SJCRH30 (cell line): ENCODE data around the gene FEM1B. TPM values are rescaled to one million over a fixed set of nuclear protein-coding genes. Genes with fewer than 3 reads are reported as not detected.

ENCODE experiments used
- DNase-seq, 2 experiments: peaks; one replicate each; pipeline ENCODE4 v3.0.0-alpha.2; 2015 to 2020
- H3K27ac ChIP-seq: fragments of 250-450 bp; sonication (Bioruptor Pico); 2 replicates; pipeline ENCODE4 v1.5.1; 2020; ENCODE audit warnings: mild to moderate bottlenecking, moderate library complexity
- H3K27me3 ChIP-seq: fragments of 250-450 bp; sonication (Bioruptor Pico); 2 replicates; pipeline ENCODE4 v1.5.1; 2020; ENCODE audit warnings: mild to moderate bottlenecking, moderate library complexity
- H3K36me3 ChIP-seq: fragments of 250-450 bp; sonication (Bioruptor Pico); 2 replicates; pipeline ENCODE4 v1.5.1; 2020; ENCODE audit warnings: mild to moderate bottlenecking, moderate library complexity
- H3K4me1 ChIP-seq: fragments of 250-450 bp; sonication (Bioruptor Pico); 2 replicates; pipeline ENCODE4 v1.5.1; 2020; ENCODE audit warnings: mild to moderate bottlenecking, moderate library complexity
- H3K4me3 ChIP-seq: fragments of 250-450 bp; sonication (Bioruptor Pico); 2 replicates; pipeline ENCODE4 v1.5.1; 2020; ENCODE audit warnings: mild to moderate bottlenecking, moderate library complexity
- H3K9me3 ChIP-seq: fragments of 250-450 bp; sonication (Bioruptor Pico); replicated peaks from 2 replicates; pipeline ENCODE4 v1.5.1; 2020; ENCODE audit warnings: mild to moderate bottlenecking, moderate library complexity
- total RNA-seq: library from RNA; depleted of rRNA; stranded (reverse); fragments of >200 nt; shearing (Covaris generic); gene quantifications from 2 replicates; pipeline ENCODE4 v1.2.3, GENCODE V29; 2014

FEM1B gene
- total RNA-seq, 1 experiment from 2014 or later: 67.0 TPM

GRCh38 chr15:68286256-68286655, 8.7 kb downstream of the FEM1B start:
- Histone ChIP-seq H3K4me3 (no peak overlapping the region), H3K9me3 (no peaks in the 10 kb centered on the region), H3K36me3 (peaks cover 48% of the 10 kb centered on the region), H3K27ac (no peak overlapping the region), H3K27me3 (no peaks in the 10 kb centered on the region), H3K4me1 (peaks cover 12% of the 10 kb centered on the region)
- no peak for DNase-seq

- Histone ChIP-seq H3K4me3 (no peak overlapping the region), H3K27ac (no peak overlapping the region), H3K27me3 (no peaks in the 10 kb centered on the region), H3K9me3 (no peaks in the 10 kb centered on the region), H3K4me1 (no peaks in the 10 kb centered on the region; the same call in 1 of the 2 replicates), H3K36me3 (peaks cover 66% of the 10 kb centered on the region)
- no peak for DNase-seq
Measured at GRCh38 chr15:68289057-68289456, 11.5 kb downstream of the FEM1B start.

- Histone ChIP-seq H3K27ac (no peak overlapping the region), H3K9me3 (no peaks in the 10 kb centered on the region), H3K36me3 (peaks cover 58% of the 10 kb centered on the region), H3K4me1 (no peaks in the 10 kb centered on the region; the same call in 1 of the 2 replicates), H3K4me3 (no peak overlapping the region), H3K27me3 (no peaks in the 10 kb centered on the region)
- no peak for DNase-seq
Measured at GRCh38 chr15:68289621-68290352, 12.2 kb downstream of the FEM1B start.

- Histone ChIP-seq H3K4me1 (no peaks in the 10 kb centered on the region; the same call in 1 of the 2 replicates), H3K9me3 (no peaks in the 10 kb centered on the region), H3K36me3 (peaks cover 51% of the 10 kb centered on the region), H3K4me3 (no peak overlapping the region), H3K27me3 (no peaks in the 10 kb centered on the region), H3K27ac (no peak overlapping the region)
- DNase-seq: no peak
Measured at GRCh38 chr15:68290715-68291114, 13.2 kb downstream of the FEM1B start.

- H3K4me3 ChIP-seq: no peak overlapping the region
- H3K36me3 ChIP-seq: peaks cover 47% of the 10 kb centered on the region
- H3K27me3 ChIP-seq: no peaks in the 10 kb centered on the region
- no peak for DNase-seq
- no peaks in the 10 kb centered on the region for H3K9me3 ChIP-seq
- no peak overlapping the region for H3K27ac ChIP-seq
- H3K4me1 ChIP-seq: no peaks in the 10 kb centered on the region; the same call in 1 of the 2 replicates
Measured at GRCh38 chr15:68292157-68292781, 14.7 kb downstream of the FEM1B start.

DNA sequence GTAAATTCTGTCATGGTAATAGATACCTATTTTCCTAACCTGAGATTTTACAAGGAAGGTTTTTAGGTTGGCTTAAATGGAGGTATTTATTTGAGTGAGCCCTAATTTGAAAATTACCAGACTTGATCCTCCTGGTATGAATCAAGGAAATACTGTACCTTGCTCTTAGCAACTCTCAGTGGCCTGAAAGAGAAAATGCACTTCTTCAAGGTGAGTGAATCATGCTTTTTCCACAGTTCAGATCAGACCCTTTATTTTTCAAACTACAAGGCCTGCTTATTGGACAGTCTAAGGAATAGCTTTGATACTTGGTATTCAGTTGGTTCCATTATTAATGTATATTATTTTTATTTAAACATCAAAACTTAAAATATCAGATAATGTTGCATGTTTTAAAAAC, 15.4 kb downstream of the FEM1B start:
- H3K27me3 ChIP-seq: no peaks in the 10 kb centered on the region
- H3K36me3 ChIP-seq: peaks cover 47% of the 10 kb centered on the region
- H3K27ac ChIP-seq: no peak overlapping the region
- H3K4me1 ChIP-seq: no peaks in the 10 kb centered on the region; the same call in 1 of the 2 replicates
- no peak overlapping the region for H3K4me3 ChIP-seq
- H3K9me3 ChIP-seq: no peaks in the 10 kb centered on the region
- no peak for DNase-seq

GRCh38 chr15:68295014-68295805, 17.7 kb downstream of the FEM1B start:
- H3K27ac ChIP-seq: no peak overlapping the region
- no peaks in the 10 kb centered on the region; the same call in 1 of the 2 replicates for H3K4me1 ChIP-seq
- DNase-seq: no peak
- no peaks in the 10 kb centered on the region for H3K9me3 ChIP-seq
- H3K4me3 ChIP-seq: no peak overlapping the region
- H3K36me3 ChIP-seq: peaks cover 35% of the 10 kb centered on the region
- no peaks in the 10 kb centered on the region for H3K27me3 ChIP-seq

DNA sequence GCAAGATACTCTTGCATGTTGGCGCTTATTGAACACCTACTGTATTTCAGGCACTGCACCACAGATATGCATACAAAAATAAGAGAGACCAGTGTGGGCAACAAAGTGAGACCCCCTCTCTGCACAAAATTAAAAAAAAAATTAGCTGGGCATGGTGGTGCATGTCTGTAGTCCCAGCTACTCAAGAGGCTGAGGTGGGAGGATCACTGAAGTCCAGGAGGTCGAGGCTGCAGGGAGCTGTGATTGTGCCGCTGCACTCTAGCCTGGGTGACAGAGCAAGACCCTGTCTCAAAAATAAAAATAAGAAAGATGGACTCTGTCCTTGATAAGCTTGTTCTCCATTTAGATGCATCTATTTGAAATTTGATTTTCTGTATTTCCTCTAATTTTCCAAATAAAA, 20.8 kb downstream of the FEM1B start:
- H3K4me3 ChIP-seq: no peak overlapping the region
- H3K4me1 ChIP-seq: no peaks in the 10 kb centered on the region
- DNase-seq: no peak
- H3K27me3 ChIP-seq: no peaks in the 10 kb centered on the region
- peaks cover 7% of the 10 kb centered on the region for H3K36me3 ChIP-seq
- no peak overlapping the region for H3K27ac ChIP-seq
- H3K9me3 ChIP-seq: no peaks in the 10 kb centered on the region

DNA sequence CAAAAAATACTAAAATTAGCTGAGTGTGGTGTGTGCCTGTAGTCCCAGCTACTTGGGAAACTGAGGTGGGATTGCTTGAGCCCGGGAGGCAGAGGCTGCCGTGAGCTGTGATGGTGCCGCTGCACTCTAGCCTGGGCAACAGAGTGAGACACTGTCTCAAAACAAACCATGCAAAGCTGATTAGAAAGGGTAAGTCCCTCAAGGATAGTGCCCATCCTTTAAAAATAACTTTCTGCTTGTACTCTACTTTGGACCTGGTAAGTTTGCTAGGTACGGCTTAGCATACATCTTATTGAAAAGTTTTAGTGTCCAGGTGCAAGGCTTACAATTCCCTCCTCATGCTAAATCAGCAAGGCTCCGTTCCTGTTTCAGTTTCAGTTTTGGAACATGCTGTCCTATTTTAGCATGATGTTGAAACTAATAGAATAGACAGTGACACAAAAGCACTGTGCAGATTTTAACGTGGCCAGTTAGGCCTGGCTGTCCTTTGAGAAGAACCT, 21.4 kb downstream of the FEM1B start:
- no peak for DNase-seq
- no peaks in the 10 kb centered on the region for H3K4me1 ChIP-seq
- H3K27ac ChIP-seq: no peak overlapping the region
- H3K27me3 ChIP-seq: no peaks in the 10 kb centered on the region
- H3K36me3 ChIP-seq: peaks cover 3% of the 10 kb centered on the region; the same call in 1 of the 2 replicates
- H3K4me3 ChIP-seq: no peak overlapping the region
- no peaks in the 10 kb centered on the region for H3K9me3 ChIP-seq

DNA sequence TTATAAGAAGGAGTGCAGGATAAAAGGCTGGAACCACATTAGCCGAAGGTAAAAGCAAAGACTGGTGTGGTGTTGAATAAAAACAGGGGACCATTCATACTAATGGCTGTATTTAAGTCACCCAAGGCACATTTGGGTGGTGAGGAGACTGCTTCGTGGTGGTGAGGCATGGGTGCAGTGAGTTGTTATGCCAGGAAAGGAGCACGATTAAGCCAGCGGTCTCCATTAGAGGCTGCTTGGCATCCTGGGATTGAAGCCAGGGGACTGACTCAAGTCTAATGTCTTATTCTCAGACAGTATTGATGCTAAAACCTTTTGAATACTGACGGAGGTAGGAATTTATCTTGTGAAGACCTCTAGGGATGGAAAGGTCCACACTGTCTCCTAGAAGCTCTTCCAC, 21.9 kb downstream of the FEM1B start:
- Histone ChIP-seq H3K9me3 (no peaks in the 10 kb centered on the region), H3K27ac (no peak overlapping the region), H3K27me3 (no peaks in the 10 kb centered on the region), H3K36me3 (peaks cover 3% of the 10 kb centered on the region; the same call in 1 of the 2 replicates), H3K4me3 (no peak overlapping the region), H3K4me1 (no peaks in the 10 kb centered on the region)
- no peak for DNase-seq

GRCh38 chr15:68300115-68300940, 22.8 kb downstream of the FEM1B start:
- no peaks in the 10 kb centered on the region for H3K4me1 ChIP-seq
- peaks cover 3% of the 10 kb centered on the region; the same call in 1 of the 2 replicates for H3K36me3 ChIP-seq
- no peaks in the 10 kb centered on the region for H3K9me3 ChIP-seq
- H3K4me3 ChIP-seq: no peak overlapping the region
- H3K27me3 ChIP-seq: no peaks in the 10 kb centered on the region
- no peak for DNase-seq
- no peak overlapping the region for H3K27ac ChIP-seq

GRCh38 chr15:68301301-68301700, 23.8 kb downstream of the FEM1B start:
- Histone ChIP-seq H3K4me1 (peaks cover under 1% of the 10 kb centered on the region; the same call in 1 of the 2 replicates), H3K27me3 (no peaks in the 10 kb centered on the region), H3K4me3 (no peak overlapping the region), H3K9me3 (no peaks in the 10 kb centered on the region), H3K36me3 (peaks cover 3% of the 10 kb centered on the region; the same call in 1 of the 2 replicates), H3K27ac (no peak overlapping the region)
- no peak for DNase-seq

DNA sequence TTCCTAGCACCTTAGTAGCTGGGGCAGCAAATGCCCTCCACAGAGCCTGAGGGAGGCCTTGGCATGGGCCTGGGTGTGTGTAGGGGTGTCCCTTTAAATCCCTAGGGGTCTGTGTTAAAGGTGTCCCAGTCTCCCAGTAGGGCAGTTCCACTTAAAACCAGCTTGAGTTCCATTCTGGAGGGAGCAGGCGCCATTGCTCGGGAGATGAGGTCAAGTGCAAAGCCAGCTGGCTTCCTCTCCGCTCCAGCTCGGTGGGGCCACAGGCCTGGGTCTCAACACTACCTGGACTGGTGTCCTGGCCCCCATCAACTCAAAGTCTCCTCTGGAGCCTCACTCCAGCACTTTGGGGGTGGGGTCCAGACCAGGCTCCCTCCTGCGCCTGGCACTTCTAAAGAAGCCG, 25.2 kb downstream of the FEM1B start:
- Histone ChIP-seq H3K27me3 (no peaks in the 10 kb centered on the region), H3K4me3 (no peak overlapping the region)

GRCh38 chr15:68303134-68303533, 25.6 kb downstream of the FEM1B start:
- H3K27ac ChIP-seq: no peak overlapping the region
- no peaks in the 10 kb centered on the region for H3K9me3 ChIP-seq
- H3K4me3 ChIP-seq: no peak overlapping the region
- H3K27me3 ChIP-seq: no peaks in the 10 kb centered on the region
- no peaks in the 10 kb centered on the region for H3K36me3 ChIP-seq
- H3K4me1 ChIP-seq: peaks cover 3% of the 10 kb centered on the region; the same call in 1 of the 2 replicates
- DNase-seq: no peak

More for the DNA sequence above, 25.2 kb downstream of the FEM1B start:
- H3K9me3 ChIP-seq: no peaks in the 10 kb centered on the region
- H3K36me3 ChIP-seq: no peaks in the 10 kb centered on the region
- peaks cover 3% of the 10 kb centered on the region; the same call in 1 of the 2 replicates for H3K4me1 ChIP-seq
- H3K27ac ChIP-seq: no peak overlapping the region
- DNase-seq: no peak
